WTC11 (cell line): ENCODE data around the gene PRR15. TPM values are rescaled to one million over a fixed set of nuclear protein-coding genes. Genes with fewer than 3 reads are reported as not detected.

ENCODE experiments used
- ATAC-seq: fragments of 200-7000 bp; cut with Tn5 transposase; 2 replicates; pipeline ENCODE4 v1.10.0; 2021; ENCODE audit warnings: mild to moderate bottlenecking, moderate library complexity
- CTCF ChIA-PET: fragments of 300-600 bp; sonication (Branson Sonifier 250); formaldehyde crosslinking; loops from one replicate; lab custom pipeline; 2021; ENCODE audit warnings: antibody characterized with exemption; lab: Charles Lee
- POLR2A ChIA-PET: fragments of 350-600 bp; sonication (Branson Sonifier 250); formaldehyde crosslinking; loops from one replicate; lab custom pipeline; 2021; ENCODE audit warnings: antibody characterized with exemption; lab: Charles Lee
- DNase-seq: peaks from one replicate; pipeline ENCODE4 v3.0.0; 2021; ENCODE audit warnings: low spot score
- H3K27ac Mint-ChIP-seq: 2 replicates; pipeline ENCODE4 v1.8.0; 2021; ENCODE audit warnings: mixed read lengths
- H3K27me3 Mint-ChIP-seq: 2 replicates; pipeline ENCODE4 v1.8.0; 2021; ENCODE audit warnings: low read depth, mild to moderate bottlenecking, moderate library complexity, mixed read lengths
- H3K36me3 Mint-ChIP-seq: 2 replicates; pipeline ENCODE4 v1.8.0; 2021; ENCODE audit warnings: mixed read lengths
- H3K4me1 Mint-ChIP-seq: 2 replicates; pipeline ENCODE4 v1.8.0; 2022; ENCODE audit warnings: mixed read lengths
- H3K4me3 Mint-ChIP-seq: 2 replicates; pipeline ENCODE4 v1.8.0; 2021; ENCODE audit warnings: mild to moderate bottlenecking, moderate library complexity, mixed read lengths
- H3K9me3 Mint-ChIP-seq: 2 replicates; pipeline ENCODE4 v1.8.0; 2021; ENCODE audit warnings: mixed read lengths
- AFF4 ChIP-seq: sonication (generic); formaldehyde crosslinking; IDR thresholded peaks from 2 replicates; pipeline ENCODE4 v1.8.1; 2023; ENCODE audit warnings: mild to moderate bottlenecking, missing genetic modification reagents, borderline replicate concordance
- ARID4B ChIP-seq: sonication (generic); formaldehyde crosslinking; IDR thresholded peaks from 2 replicates; pipeline ENCODE4 v1.8.0; 2023; ENCODE audit warnings: missing genetic modification reagents, mild to moderate bottlenecking, borderline replicate concordance
- FOXP1 ChIP-seq: sonication (generic); formaldehyde crosslinking; IDR thresholded peaks from 2 replicates; pipeline ENCODE4 v1.8.0; 2022; ENCODE audit warnings: missing genetic modification reagents, mild to moderate bottlenecking, moderate library complexity, borderline replicate concordance
- GRHL2 ChIP-seq: fragments of 250-450 bp; sonication (Bioruptor Pico); IDR thresholded peaks from 2 replicates; pipeline ENCODE4 v1.8.0; 2022; ENCODE audit warnings: mild to moderate bottlenecking, moderate library complexity; ENCODE audit not compliant: insufficient replicate concordance, severe bottlenecking
- HMGA2 ChIP-seq: fragments of 250-450 bp; sonication (Bioruptor Pico); IDR thresholded peaks from 2 replicates; pipeline ENCODE4 v1.4.0; 2021; ENCODE audit warnings: mild to moderate bottlenecking, moderate library complexity
- NFYB ChIP-seq: sonication (generic); formaldehyde crosslinking; conservative IDR thresholded peaks from 2 replicates; pipeline ENCODE4 v1.8.0; 2022; ENCODE audit warnings: low read depth, missing genetic modification reagents
- PRDM15 ChIP-seq: sonication (generic); formaldehyde crosslinking; IDR thresholded peaks from 2 replicates; pipeline ENCODE4 v1.8.0; 2022; ENCODE audit warnings: missing genetic modification reagents
- PRRX2 ChIP-seq: fragments of 250-450 bp; sonication (Bioruptor Pico); IDR thresholded peaks from 2 replicates; pipeline ENCODE4 v1.8.0; 2021; ENCODE audit warnings: mild to moderate bottlenecking
- STAT6 ChIP-seq: sonication (generic); formaldehyde crosslinking; conservative IDR thresholded peaks from 2 replicates; pipeline ENCODE4 v1.8.1; 2023; ENCODE audit warnings: mild to moderate bottlenecking, low read depth, missing genetic modification reagents, moderate library complexity
- TEAD4 ChIP-seq: sonication (generic); formaldehyde crosslinking; IDR thresholded peaks from 2 replicates; pipeline ENCODE4 v1.8.0; 2022; ENCODE audit warnings: mild to moderate bottlenecking, missing genetic modification reagents
- USF1 ChIP-seq: sonication (generic); formaldehyde crosslinking; IDR thresholded peaks from 2 replicates; pipeline ENCODE4 v1.8.0; 2022; ENCODE audit warnings: mild to moderate bottlenecking, missing genetic modification reagents
- ZNF281 ChIP-seq: sonication (generic); formaldehyde crosslinking; IDR thresholded peaks from 2 replicates; pipeline ENCODE4 v1.8.0; 2023; ENCODE audit warnings: mild to moderate bottlenecking, missing genetic modification reagents
- ZNF423 ChIP-seq: fragments of 250-450 bp; sonication (Bioruptor Pico); IDR thresholded peaks from 2 replicates; pipeline ENCODE4 v2.1.2; 2022; ENCODE audit warnings: mild to moderate bottlenecking, moderate library complexity
- ZNF671 ChIP-seq: fragments of 250-450 bp; sonication (Bioruptor Pico); IDR thresholded peaks from 2 replicates; pipeline ENCODE4 v1.8.0; 2021; ENCODE audit warnings: mild to moderate bottlenecking
- total RNA-seq: library from RNA; stranded (reverse); gene quantifications from 3 replicates; pipeline ENCODE4 v1.2.3, GENCODE V29; 2021
- TF ChIP-seq, protein P1 (sequence below): sonication (generic); formaldehyde crosslinking; conservative IDR thresholded peaks from 2 replicates; pipeline ENCODE4 v1.8.1; 2022; ENCODE audit warnings: mild to moderate bottlenecking, missing genetic modification reagents
- TF ChIP-seq, protein P2 (sequence below): fragments of 250-450 bp; sonication (Bioruptor Pico); IDR thresholded peaks from 2 replicates; pipeline ENCODE4 v1.9.0; 2021; ENCODE audit warnings: moderate library complexity, mild to moderate bottlenecking, inconsistent platforms, borderline replicate concordance

Gene PRR15
- total RNA-seq, 1 experiment from 2014 or later, result 21.2 TPM

DNA sequence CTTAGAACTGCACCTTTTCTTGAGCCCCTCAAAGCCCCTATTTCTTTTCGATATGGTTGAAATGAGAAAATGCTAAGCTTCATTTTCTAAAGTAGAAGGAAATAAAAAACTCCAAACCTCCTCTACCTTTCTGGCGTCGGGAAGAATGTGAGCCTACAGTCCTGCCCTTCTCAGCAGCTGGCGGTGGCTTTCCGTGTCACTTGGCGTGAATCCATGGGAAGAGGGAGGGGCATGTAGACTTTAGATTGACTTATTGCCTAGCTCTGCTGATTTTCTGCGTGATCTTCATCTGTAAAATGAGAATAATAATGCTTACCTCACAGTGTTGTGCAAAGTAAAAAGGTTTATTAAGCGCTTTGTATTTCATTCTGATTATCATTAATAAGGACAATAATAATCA is 35.0 kb downstream of the PRR15 start (continued):
- TF ChIP-seq ZNF281 (CRISPR knock-in tag) (no peak), ZNF423 (no peak), TEAD4 (no peak), STAT6 (CRISPR knock-in tag) (no peak), PRDM15 (CRISPR knock-in tag) (no peak), PRRX2 (no peak), HMGA2 (CRISPR knock-in tag) (no peak), ZNF671 (CRISPR knock-in tag) (no peak), FOXP1 (no peak), GRHL2 (CRISPR knock-in tag) (no peak), NFYB (CRISPR knock-in tag) (no peak), ARID4B (CRISPR knock-in tag) (no peak)
- TF ChIP-seq, protein P1, sequence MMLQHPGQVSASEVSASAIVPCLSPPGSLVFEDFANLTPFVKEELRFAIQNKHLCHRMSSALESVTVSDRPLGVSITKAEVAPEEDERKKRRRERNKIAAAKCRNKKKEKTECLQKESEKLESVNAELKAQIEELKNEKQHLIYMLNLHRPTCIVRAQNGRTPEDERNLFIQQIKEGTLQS (CRISPR knock-in tag), result no peak

GRCh38 chr7:29599026-29599425 is 35.4 kb downstream of the PRR15 start:
- no peaks in the 10 kb centered on the region for H3K36me3 Mint-ChIP-seq
- peak; percentile 34; the same call in 1 of the 2 replicates for ATAC-seq
- no peak overlapping the region for H3K4me3 Mint-ChIP-seq
- TF ChIP-seq FOXP1 (no peak), AFF4 (CRISPR knock-in tag) (no peak), USF1 (CRISPR knock-in tag) (no peak)
- TF ChIP-seq, protein P1 (CRISPR knock-in tag), result no peak
- TF ChIP-seq, protein P2, sequence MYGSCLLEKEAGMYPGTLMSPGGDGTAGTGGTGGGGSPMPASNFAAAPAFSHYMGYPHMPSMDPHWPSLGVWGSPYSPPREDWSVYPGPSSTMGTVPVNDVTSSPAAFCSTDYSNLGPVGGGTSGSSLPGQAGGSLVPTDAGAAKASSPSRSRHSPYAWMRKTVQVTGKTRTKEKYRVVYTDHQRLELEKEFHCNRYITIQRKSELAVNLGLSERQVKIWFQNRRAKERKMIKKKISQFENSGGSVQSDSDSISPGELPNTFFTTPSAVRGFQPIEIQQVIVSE (CRISPR knock-in tag), result no peak
- TF ChIP-seq, all 79 proteins: peak for 0
- CTCF ChIA-PET, result interaction anchor here (1.7 kb wide), 1 partner anchor 10 kb away, joined by 7 read pairs; no protein-coding TSS in a partner anchor
- DNase-seq, result no peak
- H3K27me3 Mint-ChIP-seq, result no peaks in the 10 kb centered on the region
- H3K27ac Mint-ChIP-seq, result no peak overlapping the region
- POLR2A ChIA-PET, result no interaction called here
- H3K4me1 Mint-ChIP-seq, result peaks cover 5% of the 10 kb centered on the region
- peaks cover under 1% of the 10 kb centered on the region for H3K9me3 Mint-ChIP-seq
